Urinary bladder (tissue), 4 donors: Measurements from ENCODE around the gene SLC25A26. TPM values are rescaled to one million over a fixed set of nuclear protein-coding genes. Genes with fewer than 3 reads are reported as not detected.
A peak's percentile ranks its signal among the peaks of the same experiment; 100 is the strongest.
"Not testable (repeated sequence)": the region's sequence is repeated elsewhere in the genome, so short reads cannot be mapped to it uniquely, and the experiment has no call there.

Experiments used
- DNase-seq: peaks from one replicate; pipeline ENCODE4 v3.0.0-alpha.2; 2015; ENCODE audit errors: extremely low spot score
- H3K27ac ChIP-seq: one replicate; pipeline ENCODE4 v1.5.1; 2013; ENCODE audit warnings: low read depth, mild to moderate bottlenecking, moderate library complexity
- H3K36me3 ChIP-seq: one replicate; pipeline ENCODE4 v1.6.1; 2013; ENCODE audit warnings: mild to moderate bottlenecking, moderate library complexity; ENCODE audit not compliant: insufficient read depth
- H3K4me1 ChIP-seq: one replicate; pipeline ENCODE4 v1.6.1; 2013; ENCODE audit warnings: mild to moderate bottlenecking, moderate library complexity; ENCODE audit not compliant: insufficient read depth
- H3K4me3 ChIP-seq: one replicate; pipeline ENCODE4 v1.5.1; 2013; ENCODE audit warnings: low read depth, low read length
- WGBS: extraction: QIAGEN DNeasy Blood & Tissue Kit; methylation state at CpG from one replicate; pipeline ENCODE4 v1.1.7; 2013; 5-methylcytosine and 5-hydroxymethylcytosine counted together
- polyA plus RNA-seq: library from polyadenylated mRNA; stranded (reverse); fragments of 200-250 nt; gene quantifications from one replicate; pipeline ENCODE4 v1.2.3, GENCODE V29; 2013
- total RNA-seq: library from RNA; depleted of rRNA; stranded (reverse); fragments of >200 nt; gene quantifications from one replicate; pipeline ENCODE4 v1.2.3, GENCODE V29; 2014
- donor health status: healthy with polysubstance abuse.
- donor health status: healthy.

SLC25A26 gene
- total and polyA plus RNA-seq, 2 donors = 19.1 to 21.6 TPM

- Histone ChIP-seq H3K4me1 (peaks cover 2% of the 10 kb centered on the region), H3K36me3 (no peaks in the 10 kb centered on the region), H3K27ac (no peak overlapping the region), H3K4me3 (no peak overlapping the region)
- no peak for DNase-seq
- 90% methylated on average over 4 of the region's 4 CpGs for WGBS
Observed at GRCh38 chr3:66267031-66267430, 46.2 kb downstream of the SLC25A26 start.

DNA sequence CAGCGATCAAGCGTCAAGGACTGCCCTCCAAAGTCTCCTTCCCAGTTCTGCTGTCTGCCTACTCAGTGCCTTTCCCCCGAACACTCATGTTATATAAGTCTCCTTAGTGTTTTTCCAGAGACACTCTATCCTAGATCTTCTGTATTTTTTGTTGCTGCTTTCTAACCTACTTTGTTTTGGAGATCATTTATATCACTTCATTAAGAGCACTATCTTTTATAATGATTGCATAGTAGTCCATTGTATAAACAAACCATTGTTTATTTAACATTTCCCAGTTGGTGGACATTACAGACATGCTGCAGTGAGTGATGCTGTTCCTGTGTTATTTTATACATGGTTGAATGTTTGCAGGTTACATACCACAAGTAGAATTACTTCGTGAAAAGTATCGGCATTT is 47.1 kb downstream of the SLC25A26 start:
- Histone ChIP-seq H3K27ac (no peak overlapping the region), H3K4me3 (no peak overlapping the region), H3K4me1 (peaks cover 2% of the 10 kb centered on the region), H3K36me3 (no peaks in the 10 kb centered on the region)
- DNase-seq = no peak
- WGBS = 94% methylated on average over 5 of the region's 5 CpGs

DNA sequence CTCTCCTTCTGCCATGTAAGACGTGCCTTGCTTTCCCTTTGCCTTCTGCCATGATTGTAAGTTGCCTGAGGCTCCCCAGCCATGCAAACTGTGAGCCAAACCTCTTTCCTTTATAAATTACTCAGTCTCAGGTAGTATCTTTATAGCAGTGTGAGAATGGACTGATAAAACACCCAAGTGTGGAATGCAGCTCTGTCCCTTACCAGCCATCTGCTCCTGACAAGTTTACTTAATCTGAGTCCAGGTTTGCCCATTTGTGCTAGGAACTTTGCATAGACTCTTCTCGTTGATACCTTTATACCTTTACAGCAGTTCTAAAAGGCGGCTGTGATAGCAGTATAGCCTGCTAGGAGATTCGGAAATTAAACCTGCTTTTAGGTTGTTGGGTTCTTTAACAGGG is 48.1 kb downstream of the SLC25A26 start:
- Histone ChIP-seq H3K36me3 (no peaks in the 10 kb centered on the region), H3K27ac (no peak overlapping the region), H3K4me1 (peaks cover 2% of the 10 kb centered on the region), H3K4me3 (no peak overlapping the region)
- WGBS = 87% methylated on average over 4 of the region's 4 CpGs
- no peak for DNase-seq

DNA sequence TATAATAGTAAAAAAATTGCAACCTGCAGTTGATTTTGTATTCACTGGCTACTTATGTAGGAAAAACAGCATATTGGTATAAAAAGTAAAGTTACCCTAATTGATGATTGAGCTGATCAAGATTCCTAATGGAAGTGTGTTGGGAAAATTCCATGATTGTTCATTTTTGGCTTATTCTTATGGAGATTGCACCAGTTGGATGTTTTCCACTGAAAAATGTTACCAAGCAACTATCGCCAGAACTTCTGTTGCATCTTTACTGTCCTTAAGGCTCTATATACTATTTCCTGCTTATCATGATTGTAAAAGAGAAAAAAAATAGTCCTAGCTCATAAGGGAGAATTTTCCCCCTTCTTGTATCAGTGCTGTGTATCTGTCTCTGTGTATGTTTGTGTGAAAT is 48.6 kb downstream of the SLC25A26 start:
- 75% methylated on average over 1 of the region's 1 CpG for WGBS
- no peak overlapping the region for H3K27ac ChIP-seq
- H3K36me3 ChIP-seq = no peaks in the 10 kb centered on the region
- DNase-seq = no peak
- H3K4me1 ChIP-seq = peaks cover 2% of the 10 kb centered on the region
- H3K4me3 ChIP-seq = no peak overlapping the region

DNA sequence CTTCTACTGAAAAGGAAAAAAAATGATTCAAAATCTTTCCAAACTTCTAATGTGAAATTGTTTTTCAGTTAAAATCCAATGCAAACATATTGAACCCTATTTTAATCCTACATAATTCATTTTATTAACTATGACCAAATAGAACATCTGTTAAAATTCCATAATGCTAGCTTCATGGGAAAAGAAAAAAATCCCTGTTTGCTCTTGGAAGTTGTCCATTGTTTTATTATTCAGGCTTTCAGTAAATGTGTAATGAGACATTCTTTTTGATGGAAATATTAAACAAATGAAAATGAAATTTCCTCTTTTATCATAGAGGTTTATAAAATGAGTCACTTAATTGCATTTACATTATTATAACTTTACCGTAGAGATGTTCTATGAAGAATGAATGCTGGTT is 49.5 kb downstream of the SLC25A26 start:
- 48% methylated on average over 1 of the region's 1 CpG for WGBS
- no peak for DNase-seq
- H3K27ac ChIP-seq = no peak overlapping the region

DNA sequence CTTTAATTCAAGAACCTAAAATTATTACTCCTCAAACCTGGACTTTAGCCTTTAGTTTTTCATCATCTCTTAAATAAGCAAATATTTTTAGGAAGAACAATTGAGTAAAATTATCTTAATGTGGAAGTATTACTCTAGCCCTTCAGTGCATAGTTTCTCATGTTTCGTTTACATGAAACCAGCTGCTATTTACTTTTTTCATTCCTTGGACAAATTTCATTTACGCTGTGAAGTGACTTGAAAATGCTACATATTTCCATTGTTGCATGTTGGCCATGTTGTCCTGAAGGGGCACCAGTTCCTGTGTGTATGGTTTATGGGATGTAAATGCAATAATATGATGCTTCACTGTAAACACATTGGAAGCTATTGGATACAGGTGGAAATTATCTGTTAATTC is 49.9 kb downstream of the SLC25A26 start:
- WGBS = 47% methylated on average over 2 of the region's 2 CpGs
- DNase-seq = no peak
- H3K4me3 ChIP-seq = no peak overlapping the region

More for the DNA sequence above, 49.5 kb downstream of the SLC25A26 start:
- Histone ChIP-seq H3K4me1 (peaks cover 2% of the 10 kb centered on the region), H3K36me3 (no peaks in the 10 kb centered on the region), H3K4me3 (no peak overlapping the region)

DNA sequence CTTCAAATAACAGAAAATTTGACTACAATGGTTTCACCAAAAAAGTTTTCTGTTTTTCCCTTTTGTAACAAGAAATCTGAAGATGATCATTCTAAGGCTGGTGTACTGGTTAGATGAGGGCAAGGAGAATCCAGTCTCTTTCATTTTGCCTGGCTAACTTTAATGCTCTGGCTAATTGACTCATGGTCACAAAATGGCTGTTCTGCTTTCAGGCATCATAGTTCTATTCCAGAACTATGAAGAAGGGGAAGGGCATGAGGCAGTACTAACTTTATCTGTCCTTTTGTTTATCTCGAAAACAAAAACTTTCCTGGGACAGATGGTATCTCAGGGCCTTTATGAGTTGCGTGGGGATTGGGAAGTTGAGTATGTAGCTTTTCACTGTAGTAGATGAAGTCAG is 50.4 kb downstream of the SLC25A26 start:
- 84% methylated on average over 2 of the region's 2 CpGs for WGBS
- H3K4me1 ChIP-seq = peaks cover 2% of the 10 kb centered on the region
- no peak overlapping the region for H3K4me3 ChIP-seq
- H3K36me3 ChIP-seq = no peaks in the 10 kb centered on the region
- DNase-seq = no peak
- H3K27ac ChIP-seq = no peak overlapping the region

More for the DNA sequence above, 49.9 kb downstream of the SLC25A26 start:
- Histone ChIP-seq H3K36me3 (no peaks in the 10 kb centered on the region), H3K27ac (no peak overlapping the region), H3K4me1 (peaks cover 2% of the 10 kb centered on the region)

- Histone ChIP-seq H3K27ac (no peak overlapping the region), H3K4me3 (no peak overlapping the region), H3K4me1 (no peaks in the 10 kb centered on the region), H3K36me3 (no peaks in the 10 kb centered on the region)
- no peak for DNase-seq
- 72% methylated on average over 1 of the region's 1 CpG for WGBS
Observed at GRCh38 chr3:66272016-66272415, 51.2 kb downstream of the SLC25A26 start.

DNA sequence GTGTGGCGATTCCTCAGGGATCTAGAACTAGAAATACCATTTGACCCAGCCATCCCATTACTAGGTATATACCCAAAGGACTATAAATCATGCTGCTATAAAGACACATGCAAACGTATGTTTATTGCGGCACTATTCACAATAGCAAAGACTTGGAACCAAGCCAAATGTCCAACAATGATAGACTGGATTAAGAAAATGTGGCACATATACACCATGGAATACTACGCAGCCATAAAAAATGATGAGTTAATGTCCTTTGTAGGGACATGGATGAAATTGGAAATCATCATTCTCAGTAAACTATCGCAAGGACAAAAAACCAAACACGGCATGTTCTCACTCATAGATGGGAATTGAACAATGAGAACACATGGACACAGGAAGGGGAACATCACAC is 54.0 kb downstream of the SLC25A26 start:
- H3K4me1 ChIP-seq, H3K36me3 ChIP-seq, H3K27ac ChIP-seq, H3K4me3 ChIP-seq, DNase-seq: not testable (repeated sequence)
- WGBS = 89% methylated on average over 5 of the region's 6 CpGs

DNA sequence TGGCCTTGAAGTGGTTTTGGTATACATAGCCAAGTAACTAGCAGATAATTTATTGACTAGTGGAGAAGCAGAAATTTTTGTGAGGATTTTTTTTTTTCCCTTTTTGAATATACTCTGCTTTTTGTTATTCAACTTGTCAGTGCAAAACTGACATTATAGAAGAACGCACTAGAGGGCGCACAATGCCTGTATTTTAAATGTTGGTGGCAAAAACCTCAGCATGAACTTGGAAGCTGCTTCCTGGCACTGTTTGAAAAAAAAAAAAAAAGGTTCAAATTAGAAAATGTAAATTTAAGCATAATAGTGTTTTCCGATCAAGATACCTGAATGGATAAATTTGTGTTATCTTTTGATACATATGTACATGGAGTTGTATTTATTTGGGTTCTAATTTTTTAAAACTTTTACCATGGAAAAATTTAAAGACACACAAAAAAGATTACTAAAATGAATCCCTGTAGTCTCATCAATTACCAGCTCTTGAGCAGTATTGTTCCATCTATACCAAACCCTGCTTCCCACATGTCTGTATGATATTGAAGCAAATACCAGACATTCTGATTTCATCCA is 56.0 kb downstream of the SLC25A26 start:
- peak; percentile 51 for DNase-seq
- Histone ChIP-seq H3K4me1 (no peaks in the 10 kb centered on the region), H3K36me3 (no peaks in the 10 kb centered on the region), H3K27ac (no peak overlapping the region), H3K4me3 (no peak overlapping the region)
- 7% methylated on average over 3 of the region's 3 CpGs for WGBS

- Histone ChIP-seq H3K4me3 (no peak overlapping the region), H3K27ac (no peak overlapping the region), H3K4me1 (no peaks in the 10 kb centered on the region), H3K36me3 (no peaks in the 10 kb centered on the region)
- 78% methylated on average over 1 of the region's 1 CpG for WGBS
- DNase-seq = no peak
Observed at GRCh38 chr3:66279168-66279567, 58.4 kb downstream of the SLC25A26 start.

GRCh38 chr3:66280304-66280703 is 59.5 kb downstream of the SLC25A26 start:
- no peak overlapping the region for H3K27ac ChIP-seq
- no peak for DNase-seq
- 77% methylated on average over 3 of the region's 3 CpGs for WGBS
- no peaks in the 10 kb centered on the region for H3K4me1 ChIP-seq
- no peaks in the 10 kb centered on the region for H3K36me3 ChIP-seq
- H3K4me3 ChIP-seq = no peak overlapping the region

DNA sequence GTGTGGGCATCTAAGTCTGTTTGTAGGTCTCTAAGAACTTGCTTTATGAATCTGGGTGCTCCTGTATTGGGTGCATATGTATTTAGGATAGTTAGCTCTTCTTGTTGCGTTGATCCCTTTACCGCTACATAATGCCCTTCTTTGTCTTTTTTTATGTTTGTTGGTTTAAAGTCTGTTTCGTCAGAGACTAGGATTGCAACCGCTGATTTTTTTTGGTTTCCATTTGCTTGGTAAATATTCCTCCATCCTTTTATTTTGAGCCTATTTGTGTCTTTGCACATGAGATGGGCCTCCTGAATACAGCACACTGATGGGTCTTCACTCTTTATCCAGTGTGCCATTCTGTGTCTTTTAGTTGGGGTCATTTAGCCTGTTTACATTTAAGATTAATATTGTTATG is 71.1 kb downstream of the SLC25A26 start:
- not testable (repeated sequence) for H3K4me1 ChIP-seq, DNase-seq, H3K4me3 ChIP-seq, H3K36me3 ChIP-seq, H3K27ac ChIP-seq
- 88% methylated on average over 4 of the region's 4 CpGs for WGBS

- no peak overlapping the region for H3K27ac ChIP-seq
- 81% methylated on average over 2 of the region's 2 CpGs for WGBS
- H3K4me3 ChIP-seq = no peak overlapping the region
- no peak for DNase-seq
- no peaks in the 10 kb centered on the region for H3K4me1 ChIP-seq
- no peaks in the 10 kb centered on the region for H3K36me3 ChIP-seq
Observed at GRCh38 chr3:66297260-66297873, 76.6 kb downstream of the SLC25A26 start.
